ENCODE results near the gene UQCRC2.
"Not testable (repeated sequence)": the region's sequence is repeated elsewhere in the genome, so short reads cannot be mapped to it uniquely, and the experiment has no call there.

Gene UQCRC2

DNA sequence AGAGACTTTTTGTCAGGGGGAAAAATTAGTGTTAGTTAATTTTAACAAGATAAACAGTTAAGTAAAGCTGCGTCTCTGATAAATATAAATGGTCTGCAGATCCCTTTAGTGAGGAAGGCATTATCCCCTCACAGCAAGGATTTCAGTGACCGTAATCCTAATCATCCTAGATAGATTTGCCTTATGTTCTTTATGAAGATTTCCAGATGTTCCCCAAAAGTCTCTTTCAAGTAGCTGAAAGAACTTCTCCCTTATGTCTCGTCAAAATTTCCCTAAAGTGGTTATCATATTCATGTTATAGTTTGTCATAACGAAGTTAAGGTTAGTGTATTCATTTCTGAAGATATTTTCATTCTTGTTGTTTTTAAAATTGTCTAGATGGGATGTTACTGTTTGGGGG, 60.3 kb downstream of the UQCRC2 start:
- DNase-seq = no peak

DNA sequence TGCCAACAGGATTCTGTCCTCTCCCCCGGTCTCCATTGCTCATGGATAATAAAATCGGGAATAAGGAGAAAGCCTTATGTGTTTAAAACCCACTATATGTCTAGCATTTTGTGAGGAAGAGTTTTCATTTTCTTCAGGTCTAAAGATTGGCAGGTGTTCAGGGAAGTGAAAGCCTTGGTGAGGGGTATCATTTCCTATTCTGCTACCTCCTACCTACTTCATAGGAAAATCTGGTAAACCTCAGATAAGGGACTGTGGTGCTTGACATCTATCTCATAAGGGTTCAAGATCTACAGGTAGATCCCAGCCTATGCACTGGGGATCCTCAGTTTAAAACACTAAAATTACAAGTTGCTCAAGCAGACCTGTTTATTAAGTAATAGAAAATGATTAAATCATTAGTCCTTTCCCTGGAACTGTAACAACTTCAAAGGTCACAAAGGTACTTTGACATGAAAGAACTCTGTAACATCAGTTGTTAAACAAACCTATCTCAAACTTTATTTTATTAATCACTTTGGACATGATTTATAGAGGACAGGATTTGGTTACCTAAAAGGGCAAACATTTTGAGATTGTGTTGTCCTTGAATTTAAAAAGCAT, 61.2 kb downstream of the UQCRC2 start:
- no peak for DNase-seq

DNA sequence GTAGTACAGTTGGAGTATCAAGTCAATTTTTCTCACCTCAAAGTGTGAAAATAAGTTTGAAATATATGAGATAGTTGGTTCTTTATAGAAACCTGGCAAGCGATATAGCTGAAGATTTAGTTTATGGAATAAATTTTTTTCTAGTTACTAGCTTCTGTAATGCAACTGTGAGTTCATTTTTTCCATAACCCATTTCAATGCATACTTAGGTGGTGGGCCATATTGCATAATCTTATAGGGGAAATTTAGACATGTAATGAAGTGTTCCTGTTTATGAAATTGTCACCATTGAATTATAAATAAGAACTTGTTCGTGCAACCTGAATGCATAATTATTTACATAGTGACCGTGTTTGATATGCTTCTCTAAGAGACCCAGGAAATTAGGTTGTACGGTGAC, 63.8 kb downstream of the UQCRC2 start:
- DNase-seq = no peak

DNA sequence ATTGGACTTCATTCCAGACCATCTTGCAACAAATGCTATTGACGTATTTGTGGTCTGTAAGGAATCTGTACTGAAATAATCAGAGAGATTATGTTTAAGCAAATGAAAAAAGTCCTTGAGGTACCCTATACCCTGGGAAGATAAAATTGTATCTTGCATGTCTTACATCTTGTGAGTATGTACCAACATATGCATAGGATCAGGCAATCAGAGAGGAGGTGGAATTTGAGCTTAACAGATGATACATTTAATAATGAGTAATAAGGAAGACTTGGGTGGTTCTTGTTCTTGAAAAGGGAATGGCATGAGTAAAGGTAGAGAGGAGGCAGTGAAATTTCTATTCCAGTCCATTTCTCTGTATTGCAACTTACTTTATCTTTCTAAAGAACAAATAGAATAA, 65.4 kb downstream of the UQCRC2 start:
- no peak for DNase-seq

DNA sequence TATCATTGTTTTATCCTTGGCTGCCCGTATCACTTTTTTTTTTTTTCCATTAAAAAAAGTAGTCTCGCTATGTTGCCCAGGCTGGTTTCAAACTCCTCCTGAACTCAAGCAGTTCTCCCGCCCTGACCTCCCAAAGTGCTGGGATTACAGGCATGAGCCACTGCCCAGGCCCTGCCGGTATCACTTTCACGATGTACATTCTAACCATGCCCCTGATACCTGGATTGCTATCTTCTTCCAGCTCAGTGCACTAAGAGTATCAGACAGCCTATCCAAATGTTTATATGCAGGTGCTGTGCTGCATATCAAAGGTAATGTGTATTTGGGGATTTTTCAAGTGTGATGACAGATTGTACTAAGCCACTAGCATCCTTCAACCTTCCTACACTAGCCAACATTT, 69.0 kb downstream of the UQCRC2 start:
- DNase-seq = no peak

DNA sequence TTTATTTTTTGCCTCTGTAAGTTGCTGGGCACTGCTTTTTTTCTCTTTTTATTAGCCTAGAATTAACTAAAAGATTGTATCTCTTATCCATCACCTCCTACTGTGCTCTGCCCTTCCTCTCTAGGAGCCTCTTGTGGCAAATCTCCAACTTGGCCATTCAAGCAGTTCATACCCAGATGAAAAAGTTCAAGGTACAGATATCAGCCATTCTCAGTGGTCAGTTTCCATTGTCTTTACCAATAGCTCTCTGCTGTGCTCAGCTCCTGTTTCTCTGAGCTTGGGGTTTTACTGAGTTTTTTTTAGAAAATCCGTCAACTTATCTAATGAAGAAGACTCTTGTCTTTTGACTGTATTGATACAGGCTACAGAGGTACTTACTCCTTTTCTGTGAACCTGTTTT, 70.3 kb downstream of the UQCRC2 start:
- no peak for DNase-seq

DNA sequence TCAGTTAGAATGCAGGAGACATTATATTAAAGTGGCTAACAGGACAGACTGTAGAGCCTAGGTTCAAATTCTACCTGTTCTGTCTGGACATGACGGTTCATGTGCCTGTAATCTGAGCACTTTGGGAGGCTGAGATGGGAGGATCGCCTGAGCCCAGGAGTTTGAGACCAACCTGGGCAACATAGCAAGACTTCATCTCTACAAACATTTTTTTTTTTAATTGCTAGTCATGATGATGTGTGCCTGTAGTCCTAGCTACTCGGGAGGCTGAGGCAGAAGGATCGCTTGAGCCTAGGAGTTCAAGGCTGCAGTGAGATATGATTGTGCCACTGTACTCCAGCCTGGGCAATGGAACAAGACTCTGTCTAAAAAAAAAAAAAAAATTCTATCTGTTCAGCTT, 71.6 kb downstream of the UQCRC2 start:
- DNase-seq = not testable (repeated sequence)

DNA sequence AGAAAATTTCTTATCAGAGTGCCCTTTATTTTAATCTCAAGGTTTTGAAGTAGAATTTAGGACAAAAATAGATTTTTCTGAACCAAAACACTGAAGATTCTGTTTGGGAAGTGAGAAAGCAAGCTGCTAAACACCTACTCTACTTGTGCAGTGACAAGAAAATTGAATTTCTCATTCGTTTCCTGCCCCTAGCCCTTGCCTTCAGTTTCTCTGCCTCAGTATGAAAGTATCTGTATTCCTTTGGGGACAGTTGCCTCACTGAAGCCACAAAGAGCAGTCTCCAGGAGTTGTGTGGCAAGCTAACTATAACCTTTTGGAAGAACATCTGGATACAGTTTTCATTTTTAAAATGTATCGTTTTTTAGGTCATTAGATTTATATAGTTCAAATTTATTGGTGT, 74.5 kb downstream of the UQCRC2 start:
- no peak for DNase-seq

DNA sequence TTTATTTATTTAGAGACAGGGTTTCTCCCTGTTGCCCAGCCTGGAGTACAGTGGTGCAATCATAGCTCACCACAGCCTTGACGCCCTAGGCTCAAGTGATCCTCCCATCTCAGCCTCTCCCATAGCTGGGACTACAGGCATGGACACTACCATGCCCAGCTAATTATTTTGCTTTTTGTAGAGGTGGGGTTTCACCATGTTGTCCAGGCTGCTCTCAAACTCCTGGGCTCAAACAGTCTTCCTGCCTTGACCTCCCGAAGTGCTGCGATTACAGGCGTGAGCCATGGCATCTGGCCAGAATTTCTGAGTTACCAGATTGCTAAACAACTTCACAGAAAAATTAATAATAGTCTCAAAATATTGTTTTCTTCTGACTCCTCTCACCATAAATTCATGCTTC, 76.5 kb downstream of the UQCRC2 start:
- no peak for DNase-seq

DNA sequence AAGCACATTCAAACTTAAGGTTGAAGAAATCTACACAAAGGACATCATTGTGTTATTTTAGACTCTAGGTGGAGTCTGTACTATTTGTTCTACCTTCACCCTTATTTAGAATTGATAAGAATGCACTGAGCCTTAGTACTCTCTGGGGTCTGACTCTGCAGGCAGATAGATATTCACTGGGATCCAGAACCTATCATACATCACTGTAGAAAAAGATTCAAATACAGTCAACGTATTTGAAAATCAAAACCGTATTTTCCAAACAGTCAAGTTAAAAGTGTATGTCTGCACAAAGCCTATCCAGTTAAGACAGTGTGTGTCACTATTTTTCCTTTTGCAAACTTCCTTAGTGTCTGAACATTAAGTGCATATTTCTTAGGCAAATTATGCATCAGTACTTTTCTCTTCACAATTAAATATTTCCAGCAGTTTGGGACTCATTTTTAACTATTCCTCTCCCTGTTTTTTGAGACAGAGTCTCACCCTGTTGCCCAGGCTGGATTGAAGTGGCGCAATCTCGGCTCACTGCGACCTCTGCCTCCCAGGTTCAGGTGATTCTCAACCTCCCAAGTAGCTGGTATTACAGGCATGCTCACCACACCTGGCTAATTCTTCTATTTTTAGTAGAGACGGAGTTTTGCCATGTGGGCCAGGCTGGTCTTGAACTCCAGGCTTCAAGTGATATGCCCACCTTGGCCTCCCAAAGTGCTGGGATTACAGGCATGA, 77.1 kb downstream of the UQCRC2 start:
- DNase-seq = no peak

DNA sequence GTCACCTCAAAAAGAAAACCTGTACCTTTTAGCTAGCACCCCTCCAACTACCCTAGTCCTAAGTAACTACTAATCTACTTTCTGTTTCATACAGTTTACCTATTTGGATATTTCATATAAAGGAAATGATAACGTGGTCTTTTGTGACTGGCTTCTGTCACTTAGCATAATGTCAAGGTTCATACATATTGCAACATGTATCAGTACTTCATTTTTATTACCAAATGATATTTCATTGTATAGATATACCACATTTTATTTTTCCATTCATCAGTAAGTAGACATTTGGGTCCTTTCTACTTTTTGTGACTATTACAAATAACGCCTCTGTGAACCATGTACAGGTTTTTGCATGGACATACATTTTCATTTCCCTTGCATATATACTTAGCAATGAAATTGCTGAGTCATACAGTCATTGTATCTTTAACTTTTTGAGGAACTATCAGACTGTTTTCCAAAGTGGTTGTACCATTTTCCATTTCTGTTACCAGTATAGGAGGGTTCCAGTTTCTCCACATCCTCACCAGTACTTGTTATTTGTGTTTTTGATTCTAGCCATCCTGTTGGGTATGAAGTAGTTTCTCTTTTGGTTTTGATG, 78.4 kb downstream of the UQCRC2 start:
- DNase-seq = no peak

Data from stimulated activated CD8-positive, alpha-beta memory T cell treated with anti-CD3 and anti-CD28 coated beads, Interleukin-4, amount 100 ng/mL, for 48 hours (primary cell).